HepG2 (cell line): ENCODE data around the gene GRHL3. TPM values are rescaled to one million over a fixed set of nuclear protein-coding genes. Genes with fewer than 3 reads are reported as not detected.

Experiments
- ATAC-seq: fragments of 200-7000 bp; cut with Tn5 transposase; 3 replicates; pipeline ENCODE4 v1.9.1; 2020; ENCODE audit warnings: mild to moderate bottlenecking, moderate library complexity
- BruUV-seq: library from RNA; stranded (reverse); fragments of 400-500 nt; replicated peaks from 2 replicates; lab custom pipeline; 2021; lab: Mats Ljungman, UMichigan
- CTCF ChIA-PET: fragments of 300-600 bp; formaldehyde crosslinking; extraction: SDS; loops from one replicate; lab custom pipeline; 2021; ENCODE audit warnings: low total read pairs, inconsistent platforms, low intra/inter-chr PET ratio; lab: Yijun Ruan, JAX
- POLR2A ChIA-PET: fragments of 350-600 bp; sonication (Branson Sonifier 250); formaldehyde crosslinking; loops from one replicate; lab custom pipeline; 2020; ENCODE audit warnings: antibody characterized with exemption, inconsistent platforms; lab: Yijun Ruan, JAX
- DNase-seq: peaks from one replicate; pipeline ENCODE4 v3.0.0-alpha.2; 2015; ENCODE audit warnings: low spot score
- FAIRE-seq: peaks from 3 replicates; lab custom pipeline; 2011; peaks lifted over from hg19 to GRCh38; lab: Jason Lieb, UNC
- H2AFZ ChIP-seq: one replicate; pipeline ENCODE4 v1.6.1; 2011; ENCODE audit warnings: low read length, inconsistent platforms
- H3K27ac ChIP-seq: fragments of 300-600 bp; 3 replicates; pipeline ENCODE4 v1.8.0; 2011; ENCODE audit warnings: mixed run types, mild to moderate bottlenecking, mixed read lengths, low read length, inconsistent platforms; ENCODE audit not compliant: insufficient read depth; ENCODE audit errors: extremely low read length
- H3K27me3 ChIP-seq, 2 experiments: fragments of 200-600 bp in 1 of 2; 2 replicates in 1 of 2; 3 replicates in 1 of 2; pipeline versions ENCODE4 v1.6.0 to v1.8.0; 2011; ENCODE audit warnings: low read length in 2 of 2, mild to moderate bottlenecking in 2 of 2, moderate library complexity in 2 of 2, inconsistent platforms in 1 of 2; ENCODE audit not compliant: insufficient read depth in 2 of 2, control insufficient read depth in 1 of 2
- H3K36me3 ChIP-seq, 2 experiments: fragments of 200-600 bp in 1 of 2; replicated peaks in 1 of 2; 2 replicates in 1 of 2; 3 replicates in 1 of 2; pipeline versions ENCODE4 v1.5.1 to v1.8.0; 2011; ENCODE audit warnings: low read length in 2 of 2, inconsistent platforms in 1 of 2; ENCODE audit not compliant: insufficient read depth in 2 of 2, control insufficient read depth in 1 of 2
- H3K4me1 ChIP-seq: 2 replicates; pipeline ENCODE4 v1.5.1; 2012; ENCODE audit warnings: low read length, inconsistent platforms; ENCODE audit not compliant: insufficient read depth
- H3K4me2 ChIP-seq: 2 replicates; pipeline ENCODE4 v1.6.0; 2011; ENCODE audit warnings: low read depth, low read length, inconsistent platforms
- H3K4me3 ChIP-seq, 3 experiments: fragments of 200-600 bp in 1 of 3; sonication (generic), shearing (Covaris generic) in 1 of 3; replicated peaks in 1 of 3; 2 replicates each; pipeline ENCODE4 v1.5.1; 2011 to 2016; ENCODE audit warnings: low read length in 3 of 3, inconsistent platforms in 2 of 3, low read depth in 2 of 3, mild to moderate bottlenecking in 2 of 3, control low read depth in 1 of 3, mixed read lengths in 1 of 3; ENCODE audit not compliant: insufficient read depth in 1 of 3
- H3K79me2 ChIP-seq: one replicate; pipeline ENCODE4 v1.6.1; 2011; ENCODE audit warnings: low read length, inconsistent platforms; ENCODE audit not compliant: insufficient read depth
- H3K9ac ChIP-seq: 2 replicates; pipeline ENCODE4 v1.6.0; 2011; ENCODE audit warnings: mild to moderate bottlenecking, low read depth, low read length, inconsistent platforms; ENCODE audit not compliant: insufficient read depth
- H3K9me3 ChIP-seq: 2 replicates; pipeline ENCODE4 v1.5.1; 2012; ENCODE audit warnings: mild to moderate bottlenecking, low read length
- H4K20me1 ChIP-seq: 2 replicates; pipeline ENCODE4 v1.6.0; 2011; ENCODE audit warnings: inconsistent platforms, mild to moderate bottlenecking, low read length, moderate library complexity; ENCODE audit not compliant: insufficient read depth
- HMGA1 ChIP-seq: sonication (generic); formaldehyde crosslinking; conservative IDR thresholded peaks from 2 replicates; pipeline ENCODE4 v1.4.0; 2020; ENCODE audit warnings: missing genetic modification reagents
- HNF1A ChIP-seq, 2 experiments: sonication (generic) in 1 of 2; formaldehyde crosslinking in 1 of 2; IDR thresholded peaks; 2 replicates each; pipeline versions ENCODE4 v1.4.0 to v1.6.1; 2016 to 2020; ENCODE audit warnings: borderline replicate concordance in 1 of 2, low read depth in 1 of 2, mild to moderate bottlenecking in 1 of 2, missing genetic modification reagents in 1 of 2
- KLF6 ChIP-seq: IDR thresholded peaks from 2 replicates; pipeline ENCODE4 v1.8.0; 2016; ENCODE audit warnings: missing biosample characterization, missing genetic modification reagents
- MAZ ChIP-seq, 2 experiments: sonication (generic) in 1 of 2; formaldehyde crosslinking in 1 of 2; IDR thresholded peaks; 2 replicates each; pipeline versions ENCODE4 v1.5.0 to v1.6.1; 2012 to 2020; ENCODE audit warnings: low read depth in 2 of 2, mild to moderate bottlenecking in 2 of 2, borderline replicate concordance in 1 of 2, improper control_type of control experiment in 1 of 2, low read length in 1 of 2, missing genetic modification reagents in 1 of 2, moderate library complexity in 1 of 2
- NCOR1 ChIP-seq: fragments of 200-600 bp; sonication (generic); IDR thresholded peaks from 2 replicates; pipeline ENCODE4 v1.7.0; 2017; ENCODE audit warnings: antibody characterized with exemption, low read length, borderline replicate concordance
- NFIC ChIP-seq: IDR thresholded peaks from 2 replicates; pipeline ENCODE4 v1.6.1; 2012; ENCODE audit warnings: mild to moderate bottlenecking, low read length, inconsistent platforms
- SRSF1 ChIP-seq: fragments of 200-400 bp; formaldehyde crosslinking; optimal IDR thresholded peaks from 2 replicates; pipeline ENCODE3; 2017; ENCODE audit warnings: mild to moderate bottlenecking, low read depth, low read length, moderate library complexity
- ZFY ChIP-seq: sonication (generic); formaldehyde crosslinking; IDR thresholded peaks from 2 replicates; pipeline ENCODE4 v1.4.0; 2020; ENCODE audit warnings: missing genetic modification reagents
- WGBS: methylation state at CpG from one replicate; pipeline ENCODE4 v1.1.6; 2017; ENCODE audit warnings: low lambda C conversion rate; 5-methylcytosine and 5-hydroxymethylcytosine counted together
- in situ Hi-C: cut with HindIII; loops from 2 replicates; pipeline ENCODE4 v1.10.0; 2017; ENCODE audit warnings: low pct_unique_long_range_greater_than_20kb; ENCODE audit not compliant: extremely low pct_ligation_motif_present
- intact Hi-C: fragments of 100-400 bp; cut with micrococcal nuclease; formaldehyde crosslinking; loops from one replicate; pipeline ENCODE4 v1.10.0; 2022; ENCODE audit not compliant: unreplicated experiment
- polyA plus RNA-seq, 8 experiments: library from polyadenylated mRNA; depleted of rRNA in 3 of 8; stranded (reverse) in 7 of 8; unstranded in 1 of 8; fragments of >200 nt; fragmentation: Illumina TruSeq in 4 of 8; extraction: Trizol in 4 of 8; gene quantifications; 2 replicates each; pipeline versions ENCODE4 v1.2.1 to v1.2.3, GENCODE V29; 2011 to 2016; ENCODE audit warnings: low read depth in 4 of 8, missing spikeins in 1 of 8, mixed read lengths in 1 of 8; ENCODE audit not compliant: insufficient read depth in 1 of 8
- total RNA-seq, 5 experiments: library from RNA; depleted of rRNA; stranded (reverse); fragments of >200 nt; fragmentation: Illumina TruSeq; extraction: Trizol; gene quantifications; 2 replicates each; pipeline ENCODE4 v1.2.3, GENCODE V29; 2016; ENCODE audit warnings: low read depth in 1 of 5
- TF ChIP-seq, protein P1 (sequence below): sonication (generic); formaldehyde crosslinking; IDR thresholded peaks from 2 replicates; pipeline ENCODE4 v1.5.0; 2020; ENCODE audit warnings: mild to moderate bottlenecking, missing genetic modification reagents

GRHL3 gene
- total and polyA plus RNA-seq, 2 of the 13 experiments (the other 11 are each of a cell fraction or from before 2014, with no cell fraction given): not detected

GRCh38 chr1:24369199-24369598 is 50.0 kb downstream of the GRHL3 start:
- TF ChIP-seq NFIC: no peak
- TF ChIP-seq, protein P1, sequence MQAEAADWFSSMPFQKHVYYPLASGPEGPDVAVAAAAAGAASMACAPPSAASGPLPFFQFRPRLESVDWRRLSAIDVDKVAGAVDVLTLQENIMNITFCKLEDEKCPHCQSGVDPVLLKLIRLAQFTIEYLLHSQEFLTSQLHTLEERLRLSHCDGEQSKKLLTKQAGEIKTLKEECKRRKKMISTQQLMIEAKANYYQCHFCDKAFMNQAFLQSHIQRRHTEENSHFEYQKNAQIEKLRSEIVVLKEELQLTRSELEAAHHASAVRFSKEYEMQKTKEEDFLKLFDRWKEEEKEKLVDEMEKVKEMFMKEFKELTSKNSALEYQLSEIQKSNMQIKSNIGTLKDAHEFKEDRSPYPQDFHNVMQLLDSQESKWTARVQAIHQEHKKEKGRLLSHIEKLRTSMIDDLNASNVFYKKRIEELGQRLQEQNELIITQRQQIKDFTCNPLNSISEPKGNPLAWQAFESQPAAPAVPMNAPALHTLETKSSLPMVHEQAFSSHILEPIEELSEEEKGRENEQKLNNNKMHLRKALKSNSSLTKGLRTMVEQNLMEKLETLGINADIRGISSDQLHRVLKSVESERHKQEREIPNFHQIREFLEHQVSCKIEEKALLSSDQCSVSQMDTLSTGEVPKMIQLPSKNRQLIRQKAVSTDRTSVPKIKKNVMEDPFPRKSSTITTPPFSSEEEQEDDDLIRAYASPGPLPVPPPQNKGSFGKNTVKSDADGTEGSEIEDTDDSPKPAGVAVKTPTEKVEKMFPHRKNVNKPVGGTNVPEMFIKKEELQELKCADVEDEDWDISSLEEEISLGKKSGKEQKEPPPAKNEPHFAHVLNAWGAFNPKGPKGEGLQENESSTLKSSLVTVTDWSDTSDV (CRISPR knock-in tag): no peak
- TF ChIP-seq HMGA1: no peak
- TF ChIP-seq NCOR1: no peak
- no peak for TF ChIP-seq MAZ (IDR thresholded peaks at IDR 0.05; ENCODE audit: borderline replicate concordance, low read depth, low read length)
- TF ChIP-seq MAZ (CRISPR knock-in tag; IDR thresholded peaks at IDR 0.05; ENCODE audit: low read depth): no peak
- TF ChIP-seq ZFY: no peak
- no peak for TF ChIP-seq KLF6
- no peak for TF ChIP-seq HNF1A (IDR thresholded peaks at IDR 0.05; ENCODE audit: low read depth)
- no peak for TF ChIP-seq HNF1A (CRISPR knock-in tag; IDR thresholded peaks at IDR 0.05; ENCODE audit: borderline replicate concordance)
- TF ChIP-seq SRSF1: no peak
- no peak overlapping the region for H3K4me2 ChIP-seq
- no peak overlapping the region for H2AFZ ChIP-seq
- ChIA-PET POLR2A (no interaction called here), CTCF (no interaction called here)
- H3K9me3 ChIP-seq: no peaks in the 10 kb centered on the region
- H3K4me3 ChIP-seq: no peak overlapping the region
- no peaks in the 10 kb centered on the region for H3K79me2 ChIP-seq
- intact Hi-C loops (no loop called here), in situ Hi-C loops (no loop called here)
- no peaks in the 10 kb centered on the region for H4K20me1 ChIP-seq
- no peaks in the 10 kb centered on the region for H3K27me3 ChIP-seq
- H3K36me3 ChIP-seq: no peaks in the 10 kb centered on the region
- H3K27ac ChIP-seq: no peak overlapping the region
- no TSS peak for BruUV-seq
- no peak for ATAC-seq
- no peak overlapping the region for H3K9ac ChIP-seq
- no peak for FAIRE-seq
- no peaks in the 10 kb centered on the region for H3K4me1 ChIP-seq
- 93% methylated on average over 4 of the region's 4 CpGs for WGBS
- no peak for DNase-seq
